ENCODE measurements around the gene ME3.

DNA sequence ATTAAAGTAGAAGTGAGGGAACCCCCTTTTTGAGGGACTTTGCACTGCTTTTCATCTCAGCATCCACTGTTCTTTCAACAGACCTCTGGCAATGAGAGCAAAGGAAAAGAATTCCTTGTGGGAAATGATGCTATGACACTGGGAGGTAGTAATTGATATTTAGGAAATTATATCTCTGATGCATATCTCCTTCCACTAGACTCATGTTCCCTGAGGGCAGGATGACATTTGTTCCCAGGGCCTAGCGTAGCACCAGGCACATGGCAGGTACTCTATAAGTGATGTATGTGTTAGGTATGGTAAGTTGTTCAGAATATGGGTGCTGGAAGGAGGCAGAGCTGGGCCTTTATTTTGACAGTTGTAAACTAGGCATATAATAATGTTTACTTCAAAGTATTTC lies 154.9 kb downstream of the ME3 start:
- TF ChIP-seq SIN3A (IDR thresholded peaks at IDR 0.05; ENCODE audit: borderline replicate concordance, insufficient read depth, low read length), result no peak
- no peak for TF ChIP-seq FOXP2 (optimal IDR thresholded peaks at IDR 0.05; ENCODE audit: borderline replicate concordance, extremely low read depth, extremely low read length, insufficient read depth)

Data from PFSK-1 (cell line).